ENCODE data around the gene ADNP2. TPM values are rescaled to one million over a fixed set of nuclear protein-coding genes. Genes with fewer than 3 reads are reported as not detected.

Gene ADNP2
- total and polyA plus RNA-seq, 2 donors from 2014 or later: 6.0 to 21.1 TPM

DNA sequence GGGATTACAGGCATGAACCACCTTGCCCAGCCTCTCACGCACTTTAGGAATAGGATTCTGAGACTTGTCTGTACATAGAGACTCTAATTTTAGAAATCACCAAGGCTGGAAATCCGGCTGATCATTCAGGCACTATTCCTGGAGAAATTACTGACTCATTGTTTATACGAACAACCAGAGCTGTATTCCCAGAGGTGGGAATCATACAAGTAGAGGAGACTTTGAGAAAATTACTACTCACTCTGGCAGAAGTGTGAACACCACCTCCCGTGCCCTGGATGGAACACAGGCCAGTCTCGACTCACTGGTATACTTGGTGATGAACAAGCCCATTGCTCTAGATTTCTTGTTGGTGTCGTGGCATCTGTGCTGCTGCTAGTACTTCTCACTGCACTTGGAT is 5.8 kb upstream of the ADNP2 start:
- Histone ChIP-seq H3K27me3 (ENCODE audit: control insufficient read depth, insufficient read depth, low read length) (no peaks in the 10 kb centered on the region), H3K9ac (ENCODE audit: low read length in 3 of 3) (no peak overlapping the region), H3K27ac (ENCODE audit: low read depth in 2 of 2, low read length in 2 of 2) (no peak overlapping the region), H3K4me3 (ENCODE audit: low read length in 3 of 3) (no peak overlapping the region), H3K36me3 (ENCODE audit: control insufficient read depth in 2 of 3, insufficient read depth in 3 of 3, low read length in 3 of 3) (no peaks in the 10 kb centered on the region), H3K9me3 (ENCODE audit: control insufficient read depth in 2 of 3, insufficient read depth in 1 of 3, low read length in 3 of 3) (no peaks in the 10 kb centered on the region), H3K4me1 (ENCODE audit: control insufficient read depth in 2 of 3, insufficient read depth in 2 of 3, low read depth in 1 of 3, low read length in 3 of 3) (no peaks in the 10 kb centered on the region)
- FAIRE-seq: no peak
- intact Hi-C loops (cut with DNase I): no loop called here
- TF ChIP-seq, protein P1, sequence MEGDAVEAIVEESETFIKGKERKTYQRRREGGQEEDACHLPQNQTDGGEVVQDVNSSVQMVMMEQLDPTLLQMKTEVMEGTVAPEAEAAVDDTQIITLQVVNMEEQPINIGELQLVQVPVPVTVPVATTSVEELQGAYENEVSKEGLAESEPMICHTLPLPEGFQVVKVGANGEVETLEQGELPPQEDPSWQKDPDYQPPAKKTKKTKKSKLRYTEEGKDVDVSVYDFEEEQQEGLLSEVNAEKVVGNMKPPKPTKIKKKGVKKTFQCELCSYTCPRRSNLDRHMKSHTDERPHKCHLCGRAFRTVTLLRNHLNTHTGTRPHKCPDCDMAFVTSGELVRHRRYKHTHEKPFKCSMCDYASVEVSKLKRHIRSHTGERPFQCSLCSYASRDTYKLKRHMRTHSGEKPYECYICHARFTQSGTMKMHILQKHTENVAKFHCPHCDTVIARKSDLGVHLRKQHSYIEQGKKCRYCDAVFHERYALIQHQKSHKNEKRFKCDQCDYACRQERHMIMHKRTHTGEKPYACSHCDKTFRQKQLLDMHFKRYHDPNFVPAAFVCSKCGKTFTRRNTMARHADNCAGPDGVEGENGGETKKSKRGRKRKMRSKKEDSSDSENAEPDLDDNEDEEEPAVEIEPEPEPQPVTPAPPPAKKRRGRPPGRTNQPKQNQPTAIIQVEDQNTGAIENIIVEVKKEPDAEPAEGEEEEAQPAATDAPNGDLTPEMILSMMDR (IDR thresholded peaks at IDR 0.05; ENCODE audit: borderline replicate concordance, extremely low read depth, insufficient read depth): no peak
- DNase-seq: no peak

DNA sequence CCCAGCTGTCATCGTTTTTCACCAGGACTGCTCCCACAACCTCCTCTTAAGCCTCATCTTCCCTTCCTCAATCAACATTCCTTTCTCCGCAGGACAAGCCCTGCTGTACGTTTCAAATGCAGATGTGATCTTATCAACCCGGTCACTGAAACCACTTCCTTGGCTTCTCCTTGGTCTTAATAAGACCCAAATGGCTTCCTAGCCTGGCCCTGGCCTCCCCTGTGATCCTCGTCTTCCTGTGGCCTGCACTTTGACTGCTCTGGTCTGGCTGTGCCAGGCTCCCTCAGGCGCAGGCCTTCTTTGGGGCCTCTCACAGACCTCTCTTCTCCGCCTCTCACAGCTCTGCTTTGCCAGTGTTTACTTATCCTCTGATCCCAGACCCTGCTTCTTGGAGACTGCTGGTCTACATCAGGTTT is 4.7 kb upstream of the ADNP2 start:
- FAIRE-seq (no peak), DNase-seq (peak in 1 of 5 donors; percentile 7)
- no peak overlapping the region for H3K4me3 ChIP-seq (ENCODE audit: low read length in 3 of 3)
- intact Hi-C loops (cut with DNase I): no loop called here
- no peak overlapping the region for H3K27ac ChIP-seq (ENCODE audit: low read depth in 2 of 2, low read length in 2 of 2)
- no peaks in the 10 kb centered on the region for H3K4me1 ChIP-seq (ENCODE audit: control insufficient read depth in 2 of 3, insufficient read depth in 2 of 3, low read depth in 1 of 3, low read length in 3 of 3)
- peaks cover 0 to 3% (median 0%) of the 10 kb centered on the region in 3 donors for H3K9me3 ChIP-seq (ENCODE audit: control insufficient read depth in 2 of 3, insufficient read depth in 1 of 3, low read length in 3 of 3)
- H3K27me3 ChIP-seq (ENCODE audit: control insufficient read depth, insufficient read depth, low read length): no peaks in the 10 kb centered on the region
- H3K36me3 ChIP-seq (ENCODE audit: control insufficient read depth in 2 of 3, insufficient read depth in 3 of 3, low read length in 3 of 3): no peaks in the 10 kb centered on the region
- TF ChIP-seq, protein P1 (IDR thresholded peaks at IDR 0.05; ENCODE audit: borderline replicate concordance, extremely low read depth, insufficient read depth): no peak
- no peak overlapping the region for H3K9ac ChIP-seq (ENCODE audit: low read length in 3 of 3)

DNA sequence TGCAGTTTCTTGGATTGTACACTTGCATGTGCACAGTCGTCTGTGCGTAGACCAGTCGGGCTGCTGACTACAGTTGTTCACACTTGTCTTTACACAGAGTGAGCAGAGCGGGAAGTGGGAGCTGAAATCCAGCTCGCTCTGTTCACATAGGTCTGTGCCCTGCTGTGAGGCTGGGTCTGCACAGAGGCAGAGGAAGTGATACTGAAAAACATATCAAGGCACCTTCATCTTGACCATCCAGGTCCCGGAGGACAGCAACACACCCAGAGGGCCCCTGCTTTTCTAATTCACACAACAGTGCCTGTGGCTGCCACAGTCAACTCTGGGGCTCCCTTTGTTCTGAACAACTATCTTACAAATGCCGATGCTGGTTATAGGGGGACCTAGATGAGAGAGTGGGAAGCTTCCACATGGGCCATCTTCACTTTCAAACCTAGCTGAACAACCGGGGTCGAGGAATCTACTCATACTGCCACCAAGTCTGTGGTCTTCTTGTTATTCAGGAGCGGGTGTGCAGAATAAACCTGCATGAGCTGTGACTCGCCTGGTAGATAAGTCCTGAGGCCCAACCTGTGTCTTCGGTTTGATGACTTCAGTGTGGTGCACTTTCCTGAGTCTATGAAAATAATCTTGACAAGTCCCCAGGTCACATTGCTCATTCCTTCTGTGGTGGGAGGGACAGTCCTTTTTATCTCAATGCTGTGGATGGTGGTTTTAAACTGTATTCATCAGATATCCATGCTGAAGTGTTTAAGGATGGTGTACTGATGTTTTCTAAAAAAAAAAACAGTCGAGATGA is 3.5 kb upstream of the ADNP2 start:
- Histone ChIP-seq H3K9me3 (ENCODE audit: control insufficient read depth in 2 of 3, insufficient read depth in 1 of 3, low read length in 3 of 3) (peaks cover 0 to 3% (median 0%) of the 10 kb centered on the region in 3 donors), H3K4me3 (ENCODE audit: low read length in 3 of 3) (no peak overlapping the region), H3K9ac (ENCODE audit: low read length in 3 of 3) (no peak overlapping the region), H3K4me1 (ENCODE audit: control insufficient read depth in 2 of 3, insufficient read depth in 2 of 3, low read depth in 1 of 3, low read length in 3 of 3) (peaks cover 0 to 4% (median 0%) of the 10 kb centered on the region in 3 donors), H3K27me3 (ENCODE audit: control insufficient read depth, insufficient read depth, low read length) (no peaks in the 10 kb centered on the region), H3K36me3 (ENCODE audit: control insufficient read depth in 2 of 3, insufficient read depth in 3 of 3, low read length in 3 of 3) (no peaks in the 10 kb centered on the region), H3K27ac (ENCODE audit: low read depth in 2 of 2, low read length in 2 of 2) (no peak overlapping the region)
- TF ChIP-seq, protein P1 (IDR thresholded peaks at IDR 0.05; ENCODE audit: borderline replicate concordance, extremely low read depth, insufficient read depth): no peak
- FAIRE-seq (no peak), DNase-seq (no peak)
- intact Hi-C loops (cut with DNase I): no loop called here
